GM19240 (cell line): ENCODE data around the gene GCKR.
"Not testable (repeated sequence)": the region's sequence is repeated elsewhere in the genome, so short reads cannot be mapped to it uniquely, and the experiment has no call there.

Source experiments
- DNase-seq: peaks from one replicate; pipeline ENCODE4 v3.0.0; 2011; ENCODE audit warnings: low spot score; ENCODE audit not compliant: insufficient read length

The GCKR gene

DNA sequence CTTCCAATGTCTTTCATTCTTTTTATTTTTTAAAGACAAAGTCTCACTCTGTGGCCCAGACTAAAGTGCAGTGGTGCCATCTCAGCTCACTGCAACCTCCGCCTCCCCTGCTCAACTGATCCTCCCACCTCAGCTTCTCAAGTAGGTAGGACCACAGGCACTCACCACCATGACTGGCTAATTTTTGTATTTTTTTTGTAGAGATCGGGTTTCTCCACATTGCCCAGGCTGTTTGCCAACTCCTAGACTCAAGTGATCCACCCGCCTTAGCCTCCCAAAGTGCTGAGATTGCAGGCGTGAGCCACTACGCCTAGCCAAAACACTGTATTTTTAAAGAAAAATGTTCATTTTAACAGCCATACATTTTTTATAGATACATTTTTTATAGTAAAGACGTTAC lies 12.7 kb downstream of the GCKR start:
- no peak for DNase-seq

DNA sequence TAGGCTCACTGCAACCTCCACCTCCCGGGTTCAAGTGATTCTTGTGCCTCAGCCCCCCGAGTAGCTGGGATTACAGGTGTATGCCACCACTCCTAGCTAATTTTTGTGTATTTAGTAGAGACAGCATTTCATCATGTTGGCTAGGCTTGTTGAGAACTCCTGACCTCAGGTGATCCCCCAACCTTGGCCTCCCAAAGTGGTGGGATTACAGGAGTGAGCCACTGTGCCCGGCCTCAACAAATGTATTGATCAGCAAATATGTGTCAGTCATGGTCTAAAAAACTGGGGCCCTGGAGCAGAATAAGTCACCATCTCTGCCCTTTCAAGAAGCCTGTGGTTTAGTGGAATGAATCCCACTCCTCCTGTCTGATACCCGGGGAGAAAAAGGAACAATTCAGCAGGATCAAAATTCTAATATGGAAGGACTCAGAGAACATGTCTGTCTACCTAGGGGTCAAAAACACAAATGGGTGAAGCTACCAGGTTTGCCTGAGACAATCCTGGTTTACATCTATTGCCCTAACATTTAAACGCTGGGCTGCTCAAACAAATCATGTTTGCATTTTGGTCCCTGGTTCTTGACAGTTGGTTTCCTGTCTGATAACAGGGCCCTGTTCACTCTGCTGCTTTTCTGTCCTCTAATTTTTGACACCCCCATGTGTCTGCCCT lies 21.6 kb downstream of the GCKR start:
- no peak for DNase-seq

DNA sequence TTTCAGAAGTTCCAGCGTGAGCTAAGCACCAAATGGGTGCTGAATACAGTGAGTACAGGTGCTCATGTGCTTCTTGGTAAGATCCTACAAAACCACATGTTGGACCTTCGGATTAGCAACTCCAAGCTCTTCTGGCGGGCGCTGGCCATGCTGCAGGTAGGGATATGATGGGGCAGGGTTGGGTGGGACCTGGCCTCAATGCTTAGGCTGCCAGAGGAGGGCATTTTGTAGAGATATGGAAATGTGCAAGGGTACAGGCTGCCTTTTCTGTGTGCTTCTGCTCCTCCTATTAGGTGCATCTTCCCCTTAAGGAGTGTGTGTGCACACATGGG lies 22.1 kb downstream of the GCKR start:
- no peak for DNase-seq

DNA sequence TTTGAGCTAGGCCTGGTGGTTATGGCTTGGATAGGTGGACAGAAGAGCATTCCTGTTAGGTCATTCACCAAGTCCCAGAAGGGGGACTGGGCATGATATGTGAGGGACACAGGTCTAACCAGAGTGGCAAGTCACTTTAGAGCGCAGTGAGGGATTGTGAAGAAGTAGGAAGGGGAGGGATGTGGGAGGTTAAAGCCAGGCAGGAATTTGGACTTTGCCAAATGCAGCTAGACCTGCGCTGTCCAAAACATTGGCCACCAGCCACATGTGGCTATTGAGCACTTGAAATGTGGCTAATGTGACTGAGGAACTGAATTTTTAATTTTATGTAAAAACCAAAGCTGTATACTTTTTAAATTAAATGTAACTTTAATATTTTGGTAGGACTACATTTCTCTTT lies 23.7 kb downstream of the GCKR start:
- DNase-seq, result no peak

DNA sequence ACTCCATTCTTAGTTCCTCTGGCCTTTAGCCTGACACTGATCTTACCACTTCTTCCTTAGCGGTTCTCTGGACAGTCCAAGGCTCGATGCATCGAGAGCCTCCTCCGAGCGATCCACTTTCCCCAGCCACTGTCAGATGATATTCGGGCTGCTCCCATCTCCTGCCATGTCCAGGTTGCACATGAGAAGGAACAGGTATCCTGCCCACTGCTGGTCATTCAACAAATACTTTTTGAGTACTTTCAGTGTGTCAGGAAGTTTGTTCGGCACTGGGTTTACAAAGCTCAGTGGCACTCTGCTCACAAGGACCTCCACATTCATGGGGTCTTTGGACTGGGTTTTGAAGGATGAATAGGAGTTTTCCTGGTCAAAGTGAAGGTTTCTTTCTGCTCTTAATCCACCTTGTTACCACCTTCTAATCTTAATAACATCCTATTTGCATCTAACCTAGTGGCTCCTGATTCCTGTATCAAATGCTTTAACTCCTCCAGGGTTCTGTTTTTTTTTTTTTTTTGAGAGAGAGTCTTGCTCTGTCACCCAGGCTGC lies 25.8 kb downstream of the GCKR start:
- no peak for DNase-seq

DNA sequence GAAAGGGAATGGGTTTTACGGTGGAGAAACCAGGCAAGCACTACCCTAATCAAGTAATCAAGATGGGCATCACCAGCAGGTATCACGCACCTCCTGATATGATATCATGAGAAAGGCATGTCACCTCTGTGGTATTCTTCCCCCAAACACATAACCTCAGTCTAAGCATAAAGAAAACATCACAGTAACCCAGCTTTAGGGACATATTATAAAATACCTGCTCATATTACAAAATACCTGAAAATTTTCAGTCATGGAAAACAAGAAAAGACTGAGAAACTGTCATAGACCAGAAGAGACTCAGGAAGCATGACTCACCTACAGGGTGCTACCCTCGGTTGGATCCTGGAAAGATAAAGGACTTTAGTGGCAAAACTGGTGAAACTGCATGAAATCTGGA lies 30.5 kb downstream of the GCKR start:
- no peak for DNase-seq

DNA sequence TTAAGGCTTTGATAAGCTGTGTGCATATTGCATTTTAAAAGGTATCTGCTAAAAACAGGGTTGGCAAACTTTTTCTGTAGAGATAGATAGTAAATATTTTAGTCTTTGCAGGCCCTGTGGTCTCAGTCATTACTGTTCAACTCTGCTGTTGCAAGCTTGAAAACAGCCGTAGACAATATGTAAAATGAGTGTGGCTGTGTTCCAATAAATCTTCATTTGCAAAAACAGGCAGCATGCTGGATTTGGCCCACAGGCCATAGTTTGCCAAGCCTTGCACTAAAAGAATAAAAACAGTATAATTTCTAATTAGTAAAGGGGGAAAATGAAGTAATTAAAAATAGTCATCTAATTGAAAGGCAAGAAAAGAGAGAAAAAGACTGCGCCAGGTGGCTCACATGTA lies 35.3 kb downstream of the GCKR start:
- DNase-seq, result no peak

DNA sequence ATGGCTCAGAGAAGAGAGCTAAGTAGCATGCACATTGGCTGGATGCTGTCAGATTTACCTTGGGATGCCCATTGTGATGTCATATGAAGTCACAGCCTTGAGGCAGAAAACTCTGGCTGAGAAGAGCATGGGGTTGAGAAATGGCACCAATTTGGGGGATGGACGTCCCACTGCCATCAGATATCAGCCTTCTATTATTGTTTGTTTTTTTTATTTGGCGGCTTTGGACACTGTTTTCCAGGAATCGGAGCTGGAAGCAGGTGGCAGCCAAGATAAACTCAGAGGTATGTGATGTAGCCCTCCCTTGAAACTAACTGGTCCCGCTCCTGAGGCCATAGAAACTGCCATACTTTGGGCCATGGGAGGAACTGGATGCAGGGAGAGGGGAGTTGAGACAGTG lies 40.6 kb downstream of the GCKR start:
- DNase-seq, result no peak

DNA sequence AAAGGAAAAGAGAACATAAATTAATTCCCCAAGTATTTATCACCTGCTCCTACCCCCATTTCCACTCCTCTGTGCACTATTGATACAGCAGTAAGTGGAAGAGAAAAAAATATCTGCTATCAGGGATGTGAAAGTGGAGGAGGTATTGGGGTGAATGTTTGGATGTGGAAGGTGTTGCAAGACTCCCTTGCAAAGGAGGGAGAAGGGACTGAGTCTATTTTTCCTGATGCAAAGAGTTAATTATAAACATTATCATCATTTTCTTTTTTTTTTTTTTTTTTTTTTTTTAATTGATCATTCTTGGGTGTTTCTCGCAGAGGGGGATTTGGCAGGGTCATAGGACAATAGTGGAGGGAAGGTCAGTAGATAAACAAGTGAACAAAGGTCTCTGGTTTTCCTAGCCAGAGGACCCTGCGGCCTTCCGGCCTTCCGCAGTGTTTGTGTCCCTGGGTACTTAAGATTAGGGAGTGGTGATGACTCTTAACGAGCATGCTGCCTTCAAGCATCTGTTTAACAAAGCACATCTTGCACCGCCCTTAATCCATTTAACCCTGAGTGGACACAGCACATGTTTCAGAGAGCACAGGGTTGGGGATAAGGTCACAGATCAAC lies 42.3 kb downstream of the GCKR start:
- not testable (repeated sequence) for DNase-seq

DNA sequence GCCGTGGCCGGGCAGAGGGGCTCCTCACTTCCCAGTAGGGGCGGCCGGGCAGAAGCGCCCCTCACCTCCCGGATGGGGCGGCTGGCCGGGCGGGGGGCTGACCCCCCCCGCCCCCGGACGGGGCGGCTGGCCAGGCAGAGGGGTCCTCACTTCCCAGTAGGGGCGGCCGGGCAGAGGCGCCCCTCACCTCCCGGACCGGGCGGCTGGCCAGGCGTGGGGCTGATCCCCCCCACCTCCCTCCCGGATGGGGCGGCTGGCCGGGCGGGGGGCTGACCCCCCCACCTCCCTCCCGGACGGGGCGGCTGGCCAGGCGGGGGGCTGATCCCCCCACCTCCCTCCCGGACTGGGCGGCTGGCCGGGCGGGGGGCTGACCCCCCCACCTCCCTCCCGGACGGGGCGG lies 43.0 kb downstream of the GCKR start:
- not testable (repeated sequence) for DNase-seq

DNA sequence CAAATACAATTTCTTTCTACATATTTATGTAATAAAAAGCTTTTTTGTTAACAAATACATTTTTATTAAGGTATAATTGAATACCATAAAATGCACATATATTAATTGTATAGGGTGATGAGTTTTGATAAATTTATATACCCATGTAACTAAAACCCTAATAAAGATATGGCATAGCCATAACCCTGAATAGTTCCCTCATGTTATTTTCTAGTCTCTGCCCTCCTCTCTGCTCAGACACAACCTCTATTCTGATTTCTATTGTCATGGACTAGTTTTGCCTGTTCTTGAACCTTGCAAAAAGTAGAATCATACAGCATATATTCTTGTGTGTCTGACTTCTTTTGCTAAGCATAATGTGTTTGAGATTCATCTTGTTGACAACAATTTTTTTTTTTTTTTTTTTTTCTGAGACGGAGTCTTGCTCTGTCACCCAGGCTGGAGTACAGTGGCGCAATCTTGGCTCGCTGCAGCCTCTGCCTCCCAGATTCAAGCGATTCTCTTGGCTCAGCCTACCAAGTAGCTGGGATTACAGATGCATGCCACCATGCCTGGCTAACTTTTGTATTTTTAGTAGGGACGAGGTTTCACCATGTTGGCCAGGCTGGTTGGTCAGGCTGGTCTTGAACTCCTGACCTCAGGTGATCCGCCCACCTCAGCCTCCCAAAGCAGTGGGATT lies 47.6 kb downstream of the GCKR start:
- no peak for DNase-seq

DNA sequence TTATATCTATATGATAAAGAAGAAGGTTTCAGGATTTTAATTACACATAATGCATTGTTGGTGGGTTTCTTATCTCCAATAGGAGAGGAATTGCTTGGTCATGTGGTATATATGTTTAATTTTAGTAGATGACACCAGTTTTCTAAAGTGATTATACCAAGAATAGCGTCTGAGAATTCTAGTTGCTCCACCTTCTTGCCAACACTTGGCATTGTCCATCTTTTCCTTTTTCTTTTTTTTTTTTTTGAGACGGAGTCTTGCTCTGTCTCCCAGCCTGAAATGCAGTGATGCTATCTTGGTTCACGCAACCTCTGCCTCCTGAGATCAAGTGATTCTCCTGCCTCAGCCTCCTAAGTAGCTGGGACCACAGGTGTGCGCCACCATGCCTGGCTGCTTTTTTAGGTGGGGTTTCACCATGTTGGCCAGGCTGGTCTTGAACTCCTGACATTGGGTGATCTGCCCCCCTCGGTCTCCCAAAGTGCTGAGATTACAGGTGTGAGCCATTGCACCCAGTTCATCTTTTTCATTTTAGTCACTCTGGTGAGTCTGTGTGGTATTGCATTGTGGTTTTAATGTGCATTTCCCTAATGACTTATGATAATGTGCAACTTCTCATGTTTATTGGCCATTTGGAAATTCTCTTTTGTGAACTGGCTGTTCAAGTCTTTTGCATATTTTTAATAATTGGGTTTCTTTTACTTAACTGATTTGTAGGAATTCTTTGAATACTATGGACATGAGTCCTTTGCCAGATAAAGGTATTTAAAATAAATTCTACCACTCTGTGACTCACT lies 48.9 kb downstream of the GCKR start:
- DNase-seq, result no peak

DNA sequence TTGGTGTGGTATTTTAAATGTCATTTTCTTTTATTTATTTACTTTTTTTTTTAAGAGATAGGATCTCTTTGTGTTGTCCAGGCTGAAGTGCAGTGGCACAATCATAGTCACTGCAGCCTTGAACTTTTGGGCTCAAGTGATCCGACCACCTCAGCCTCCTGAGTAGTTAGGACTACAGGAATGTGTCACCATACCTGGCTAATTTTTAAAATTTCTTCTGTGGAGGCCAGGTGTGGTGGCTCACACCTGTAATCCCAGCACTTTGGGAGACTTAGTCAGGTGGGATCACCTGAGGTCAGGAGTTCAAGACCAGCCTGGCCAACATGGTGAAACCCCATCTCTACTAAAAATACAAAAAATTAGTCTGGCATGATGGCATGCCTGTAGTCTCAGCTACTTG lies 52.7 kb downstream of the GCKR start:
- no peak for DNase-seq

DNA sequence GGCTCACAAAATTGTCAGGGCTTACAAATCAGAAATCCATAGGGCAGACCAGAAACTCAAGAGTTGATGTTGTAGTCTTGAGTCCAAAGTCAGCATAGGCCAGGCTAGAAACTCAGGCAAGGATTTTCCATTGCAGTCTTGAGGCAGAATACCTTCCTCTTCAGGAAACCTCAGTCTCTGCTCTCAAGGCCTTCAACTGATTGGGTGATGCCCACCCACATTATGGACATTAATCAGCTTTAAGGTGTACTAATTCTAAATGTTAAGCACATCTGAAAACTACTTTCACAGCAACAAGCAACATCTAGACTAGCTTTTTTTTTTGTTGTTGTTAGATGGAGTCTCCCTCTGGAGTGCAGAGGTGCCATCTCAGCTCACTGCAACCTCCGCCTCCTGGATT lies 54.9 kb downstream of the GCKR start:
- no peak for DNase-seq

DNA sequence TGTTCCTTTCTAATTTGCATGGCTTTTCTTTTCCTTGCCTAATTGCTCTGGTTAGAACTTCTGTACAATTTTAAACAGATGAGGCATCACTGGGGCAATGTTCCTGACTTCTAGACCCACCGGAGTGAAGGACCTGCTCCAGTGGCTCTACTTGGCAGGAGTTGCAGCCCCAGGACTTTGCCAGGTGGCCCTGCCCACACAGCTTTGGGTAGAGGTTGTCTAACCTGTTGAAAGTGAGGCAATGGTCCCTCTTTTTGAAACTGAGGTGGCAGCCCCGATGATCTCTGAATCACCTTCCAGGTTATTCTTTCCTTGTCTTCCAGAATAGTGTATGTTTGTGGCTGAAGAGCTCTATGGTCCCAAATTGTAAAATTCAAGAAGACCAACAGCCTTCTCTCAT lies 56.3 kb downstream of the GCKR start:
- no peak for DNase-seq

DNA sequence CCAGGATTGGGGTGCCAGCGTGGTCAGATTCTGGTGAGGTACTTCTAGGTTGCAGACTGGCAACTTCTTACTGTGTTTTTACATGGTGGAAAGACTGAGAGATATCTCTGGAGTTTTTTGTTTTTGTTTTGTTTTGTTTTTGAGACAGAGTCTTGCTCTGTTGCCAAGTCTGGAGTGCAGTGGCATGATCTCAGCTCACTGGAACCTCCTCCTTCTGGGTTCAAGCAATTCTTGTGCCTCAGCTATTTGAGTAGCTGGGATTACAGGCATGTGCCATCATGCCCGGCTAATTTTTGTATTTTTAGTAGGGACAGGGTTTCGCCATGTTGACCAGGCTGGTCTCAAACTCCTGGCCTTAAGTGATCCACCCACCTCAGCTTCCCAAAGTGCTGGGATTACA lies 57.8 kb downstream of the GCKR start:
- DNase-seq, result not testable (repeated sequence)

DNA sequence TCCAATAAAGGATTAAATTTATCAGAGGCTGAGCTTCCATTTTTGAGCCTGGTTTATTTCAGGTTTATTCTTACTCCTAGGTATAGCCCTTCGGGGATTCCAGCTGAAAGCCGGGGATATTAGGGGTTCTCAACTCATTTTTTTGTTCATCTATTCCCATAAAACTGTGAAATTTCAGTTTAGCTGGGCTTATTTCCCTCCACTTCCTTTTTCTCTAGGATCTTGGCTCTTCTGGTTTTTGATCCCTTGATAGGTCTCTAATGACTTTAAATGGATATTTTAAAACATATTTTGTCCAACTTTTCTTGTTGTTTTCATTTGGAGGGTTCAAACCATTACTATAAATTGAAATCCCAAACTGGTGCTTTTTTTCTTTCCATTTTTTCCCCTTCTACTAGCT lies 62.6 kb downstream of the GCKR start:
- DNase-seq, result no peak

DNA sequence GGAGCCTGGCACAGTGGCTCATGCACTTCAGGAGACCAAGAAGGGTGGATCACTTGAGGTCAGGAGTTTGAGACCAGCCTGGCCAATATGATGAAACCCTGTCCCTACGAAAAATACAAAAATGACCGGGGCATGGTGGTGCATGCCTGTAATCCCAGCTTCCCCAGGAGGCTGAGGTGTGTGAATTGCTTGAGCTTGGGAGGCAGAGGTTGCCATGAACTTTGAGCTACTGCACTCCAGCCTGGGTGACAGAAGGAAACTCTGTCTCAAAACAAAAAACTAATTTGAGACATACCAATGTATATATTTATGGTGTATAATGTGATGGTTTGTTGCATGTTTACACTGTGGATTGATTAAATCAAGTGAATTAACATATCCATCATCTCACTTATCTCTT lies 64.4 kb downstream of the GCKR start:
- no peak for DNase-seq

DNA sequence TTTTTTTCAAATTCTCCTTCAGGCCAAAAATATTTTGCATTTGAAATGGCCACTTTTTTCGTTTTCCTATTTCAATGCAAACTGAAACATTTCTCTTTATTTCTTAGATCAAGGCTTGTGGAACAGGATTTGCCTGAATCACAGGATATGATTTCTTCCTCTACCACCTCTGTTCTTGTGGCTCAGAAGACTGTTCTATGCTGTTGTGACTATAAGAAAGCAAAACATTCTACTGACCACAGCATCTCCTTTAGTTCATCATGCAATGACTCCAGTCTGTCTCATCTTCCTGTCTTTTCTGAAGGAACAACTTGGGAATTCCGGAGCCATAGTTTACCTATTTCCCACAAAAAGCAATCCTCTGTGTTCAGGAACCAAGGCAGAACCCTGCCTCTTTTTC lies 70.0 kb downstream of the GCKR start:
- DNase-seq, result no peak

DNA sequence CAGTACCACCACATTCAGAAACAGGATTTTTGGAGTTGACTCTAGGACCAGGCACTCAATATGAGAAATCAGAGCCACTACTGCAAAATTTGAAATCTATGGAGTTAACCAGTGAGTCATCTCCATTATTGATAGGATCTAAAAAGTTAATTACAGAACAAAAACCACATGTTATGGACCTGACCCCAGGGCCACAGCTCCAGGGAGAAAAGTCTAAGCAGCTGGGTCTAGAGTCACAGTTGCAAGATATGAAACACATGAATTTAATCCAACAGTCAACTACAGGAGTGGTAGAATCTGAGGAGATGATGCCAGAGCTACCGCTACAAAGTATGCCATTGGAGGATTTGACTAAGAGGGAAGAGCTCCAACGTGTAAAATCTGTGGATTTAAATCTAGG lies 72.8 kb downstream of the GCKR start:
- no peak for DNase-seq

DNA sequence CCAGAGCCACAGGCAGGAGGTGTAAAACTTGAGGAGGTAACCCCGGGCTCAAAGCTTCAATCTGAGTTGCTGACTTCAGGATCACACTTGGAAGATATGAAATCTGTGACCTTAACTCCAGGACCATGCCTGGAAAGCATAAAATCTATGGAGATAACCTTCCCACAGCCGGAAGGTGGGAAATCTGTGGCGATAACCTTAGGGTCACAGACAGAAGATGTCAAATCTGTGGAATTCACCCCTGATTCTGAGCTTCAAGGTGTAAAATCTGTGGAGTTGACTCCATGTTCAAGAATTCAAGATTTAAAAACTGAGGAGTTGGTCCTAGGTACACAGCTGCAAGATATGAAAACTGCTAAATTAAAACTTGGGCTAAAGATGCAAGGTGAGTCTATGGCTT lies 74.6 kb downstream of the GCKR start:
- no peak for DNase-seq

DNA sequence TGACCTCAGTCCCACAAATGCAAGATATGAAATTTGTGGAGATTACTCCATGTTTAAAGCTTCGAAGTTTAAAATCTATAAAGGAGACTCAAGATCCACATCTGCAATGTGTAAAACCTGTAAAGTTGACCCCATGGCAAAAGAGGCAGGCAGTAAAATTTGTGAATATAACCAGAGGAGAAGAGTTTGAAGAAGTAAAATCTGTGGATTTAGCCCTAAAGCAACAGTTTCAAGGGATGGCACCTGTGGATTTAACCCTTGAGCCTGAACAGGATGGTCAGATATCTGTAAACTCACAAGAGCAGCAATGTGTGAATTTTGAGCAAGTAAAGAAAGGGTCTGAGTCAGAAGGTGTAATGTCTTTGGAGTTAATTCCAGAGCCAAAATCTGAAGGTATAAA lies 75.0 kb downstream of the GCKR start:
- DNase-seq, result no peak
